Type B pancreatic cell (in vitro differentiated cells): ENCODE data around the gene ANO10. TPM values are rescaled to one million over a fixed set of nuclear protein-coding genes. Genes with fewer than 3 reads are reported as not detected.
"Not testable (repeated sequence)": the region's sequence is repeated elsewhere in the genome, so short reads cannot be mapped to it uniquely, and the experiment has no call there.

Source experiments
- DNase-seq: peaks from one replicate; pipeline ENCODE4 v3.0.0; 2021; ENCODE audit warnings: mixed read lengths; ENCODE audit not compliant: unreplicated experiment; ENCODE audit errors: extremely low spot score
- H3K27ac Mint-ChIP-seq: 2 replicates; pipeline ENCODE4 v1.8.0; 2021; ENCODE audit warnings: mild to moderate bottlenecking, mixed read lengths
- H3K27me3 Mint-ChIP-seq: 2 replicates; pipeline ENCODE4 v1.8.0; 2021; ENCODE audit warnings: mixed read lengths
- H3K36me3 Mint-ChIP-seq: 2 replicates; pipeline ENCODE4 v1.8.0; 2021; ENCODE audit warnings: mixed read lengths
- H3K4me1 Mint-ChIP-seq: one replicate; pipeline ENCODE4 v1.8.0; 2021; ENCODE audit warnings: mixed read lengths; ENCODE audit not compliant: unreplicated experiment
- H3K4me3 Mint-ChIP-seq: 2 replicates; pipeline ENCODE4 v1.8.0; 2021; ENCODE audit warnings: mild to moderate bottlenecking, mixed read lengths
- H3K9me3 Mint-ChIP-seq: 2 replicates; pipeline ENCODE4 v1.8.0; 2021; ENCODE audit warnings: mixed read lengths
- CTCF ChIP-seq: fragments of 200-600 bp; sonication (generic); conservative IDR thresholded peaks from 2 replicates; pipeline ENCODE4 v1.5.0; 2021; ENCODE audit warnings: antibody characterized with exemption, mild to moderate bottlenecking
- total RNA-seq: library from RNA; stranded (reverse); gene quantifications from 2 replicates; pipeline ENCODE4 v1.2.1, GENCODE V29; 2021; ENCODE audit warnings: low replicate concordance

Gene ANO10
- total RNA-seq, 1 donor from 2014 or later, result 32.5 TPM

GRCh38 chr3:43597961-43598360 is 23.9 kb downstream of the ANO10 start:
- H3K36me3 Mint-ChIP-seq, result peaks cover 34% of the 10 kb centered on the region
- no peak for TF ChIP-seq CTCF
- no peak overlapping the region for H3K4me3 Mint-ChIP-seq
- H3K4me1 Mint-ChIP-seq, result no peaks in the 10 kb centered on the region
- H3K27me3 Mint-ChIP-seq, result no peaks in the 10 kb centered on the region
- no peak for DNase-seq
- peaks cover 2% of the 10 kb centered on the region for H3K9me3 Mint-ChIP-seq
- H3K27ac Mint-ChIP-seq, result no peak overlapping the region

DNA sequence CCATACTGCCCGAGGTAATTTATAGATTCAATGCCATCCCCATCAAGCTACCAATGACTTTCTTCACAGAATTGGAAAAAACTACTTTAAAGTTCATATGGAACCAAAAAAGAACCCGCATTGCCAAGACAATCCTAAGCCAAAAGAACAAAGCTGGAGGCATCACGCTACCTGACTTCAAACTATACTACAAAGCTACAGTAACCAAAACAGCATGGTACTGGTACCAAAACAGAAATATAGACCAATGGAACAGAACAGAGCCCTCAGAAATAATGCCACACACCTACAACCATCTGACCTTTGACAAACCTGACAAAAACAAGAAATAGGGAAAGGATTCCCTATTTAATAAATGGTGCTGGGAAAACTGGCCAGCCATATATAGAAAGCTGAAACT is 25.6 kb downstream of the ANO10 start:
- peaks cover 38% of the 10 kb centered on the region for H3K36me3 Mint-ChIP-seq
- H3K9me3 Mint-ChIP-seq, H3K27me3 Mint-ChIP-seq, H3K4me3 Mint-ChIP-seq, H3K4me1 Mint-ChIP-seq, DNase-seq, H3K27ac Mint-ChIP-seq: not testable (repeated sequence)

DNA sequence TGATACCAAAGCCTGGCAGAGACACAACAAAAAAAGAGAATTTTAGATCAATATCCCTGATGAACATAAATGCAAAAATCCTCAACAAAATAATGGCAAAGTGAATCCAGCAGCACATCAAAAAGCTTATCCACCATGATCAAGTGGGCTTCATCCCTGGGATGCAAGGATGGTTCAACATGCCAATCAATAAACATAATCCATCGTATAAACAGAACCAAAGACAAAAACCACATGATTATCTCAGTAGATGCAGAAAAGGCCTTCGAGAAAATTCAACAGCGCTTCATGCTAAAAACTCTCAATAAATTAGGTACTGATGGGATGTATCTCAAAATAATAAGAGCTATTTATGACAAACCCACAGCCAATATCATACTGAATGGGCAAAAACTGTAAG is 26.5 kb downstream of the ANO10 start:
- not testable (repeated sequence) for H3K27me3 Mint-ChIP-seq, H3K4me1 Mint-ChIP-seq, DNase-seq, H3K27ac Mint-ChIP-seq, H3K9me3 Mint-ChIP-seq, H3K4me3 Mint-ChIP-seq
- peaks cover 47% of the 10 kb centered on the region for H3K36me3 Mint-ChIP-seq

- DNase-seq, H3K4me1 Mint-ChIP-seq, H3K27me3 Mint-ChIP-seq, H3K9me3 Mint-ChIP-seq, H3K27ac Mint-ChIP-seq, H3K4me3 Mint-ChIP-seq: not testable (repeated sequence)
- H3K36me3 Mint-ChIP-seq, result peaks cover 49% of the 10 kb centered on the region
Observed at GRCh38 chr3:43593588-43593987, 28.2 kb downstream of the ANO10 start.

DNA sequence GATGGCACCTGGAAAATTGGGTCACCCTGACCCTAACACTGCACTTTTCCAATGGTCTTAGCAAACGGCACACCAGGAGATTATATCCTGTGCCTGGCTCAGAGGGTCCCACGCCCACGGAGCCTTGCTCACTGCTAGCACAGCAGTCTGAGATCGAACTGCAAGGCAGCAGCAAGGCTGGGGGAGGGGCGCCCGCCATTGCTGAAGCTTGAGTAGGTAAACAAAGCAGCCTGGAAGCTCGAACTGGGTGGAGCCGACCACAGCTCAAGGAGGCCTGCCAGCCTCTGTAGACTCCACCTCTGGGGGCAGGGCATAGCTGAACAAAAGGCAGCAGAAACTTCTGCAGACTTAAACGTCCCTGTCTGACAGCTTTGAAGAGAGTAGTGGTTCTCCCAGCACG is 29.9 kb downstream of the ANO10 start:
- not testable (repeated sequence) for DNase-seq, H3K9me3 Mint-ChIP-seq, H3K4me1 Mint-ChIP-seq, H3K27me3 Mint-ChIP-seq, H3K27ac Mint-ChIP-seq, H3K4me3 Mint-ChIP-seq
- peaks cover 54% of the 10 kb centered on the region for H3K36me3 Mint-ChIP-seq

DNA sequence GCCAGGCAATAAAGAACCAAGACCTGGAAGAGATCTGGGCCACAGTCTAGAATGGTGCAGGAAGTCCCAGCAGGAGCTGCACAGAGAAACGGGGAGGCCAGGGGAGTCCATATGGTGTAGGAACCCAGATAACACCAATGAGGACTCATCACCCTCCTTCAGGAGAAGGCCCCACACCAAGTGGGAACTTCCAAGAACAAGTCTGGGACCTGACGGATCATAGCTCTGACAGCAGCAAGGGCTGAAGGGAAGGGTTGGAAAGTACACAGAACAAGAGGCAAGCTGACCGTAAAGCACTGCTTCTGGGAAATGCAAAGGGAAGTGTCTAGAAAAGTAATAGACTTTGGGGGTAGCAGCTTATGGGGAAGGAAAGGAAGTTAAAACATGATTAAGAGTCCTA is 34.5 kb downstream of the ANO10 start:
- Mint-ChIP-seq H3K4me3 (no peak overlapping the region), H3K4me1 (peaks cover 10% of the 10 kb centered on the region), H3K27ac (no peak overlapping the region), H3K9me3 (peaks cover under 1% of the 10 kb centered on the region), H3K36me3 (peaks cover 21% of the 10 kb centered on the region), H3K27me3 (no peaks in the 10 kb centered on the region)
- DNase-seq, result no peak
- TF ChIP-seq CTCF, result no peak

DNA sequence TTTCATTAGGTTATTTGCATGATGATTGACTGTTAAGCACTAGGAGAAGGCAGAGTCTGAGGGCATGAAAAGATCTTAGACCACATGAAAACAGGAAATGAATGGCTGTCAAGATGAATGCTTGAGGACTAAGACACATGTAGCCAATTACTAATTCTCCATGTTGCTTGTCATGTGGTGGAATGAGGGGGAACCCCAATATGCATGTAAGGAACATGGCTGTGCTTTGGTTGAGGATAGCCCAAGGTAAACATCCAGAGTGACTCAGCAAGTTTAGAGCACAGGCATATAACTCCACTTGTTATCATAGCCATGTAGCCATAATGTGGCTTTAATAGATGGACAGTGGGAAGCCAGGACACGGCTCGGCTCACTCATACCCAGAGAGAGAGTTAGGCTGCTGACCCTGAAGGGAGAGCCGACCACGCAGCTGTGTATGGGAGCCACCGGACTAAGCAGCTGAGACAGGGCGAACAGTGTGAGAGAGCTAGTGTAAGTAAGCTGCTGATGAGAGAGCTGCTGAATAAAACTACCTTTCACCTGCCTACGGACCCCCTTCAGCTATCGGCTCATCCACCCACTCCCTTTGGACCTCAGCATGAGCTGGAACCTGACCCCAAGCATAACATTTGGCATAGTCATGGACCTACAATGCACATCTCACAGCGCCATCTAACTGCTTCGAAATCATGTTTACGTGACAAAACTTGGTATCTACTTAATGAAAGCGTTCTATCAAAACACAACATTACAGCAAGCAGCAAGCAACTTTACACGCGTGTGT is 37.6 kb downstream of the ANO10 start:
- Mint-ChIP-seq H3K4me3 (no peak overlapping the region), H3K36me3 (peaks cover 6% of the 10 kb centered on the region), H3K27me3 (no peaks in the 10 kb centered on the region), H3K9me3 (no peaks in the 10 kb centered on the region), H3K4me1 (peaks cover 10% of the 10 kb centered on the region), H3K27ac (no peak overlapping the region)
- TF ChIP-seq CTCF, result no peak
- DNase-seq, result no peak

DNA sequence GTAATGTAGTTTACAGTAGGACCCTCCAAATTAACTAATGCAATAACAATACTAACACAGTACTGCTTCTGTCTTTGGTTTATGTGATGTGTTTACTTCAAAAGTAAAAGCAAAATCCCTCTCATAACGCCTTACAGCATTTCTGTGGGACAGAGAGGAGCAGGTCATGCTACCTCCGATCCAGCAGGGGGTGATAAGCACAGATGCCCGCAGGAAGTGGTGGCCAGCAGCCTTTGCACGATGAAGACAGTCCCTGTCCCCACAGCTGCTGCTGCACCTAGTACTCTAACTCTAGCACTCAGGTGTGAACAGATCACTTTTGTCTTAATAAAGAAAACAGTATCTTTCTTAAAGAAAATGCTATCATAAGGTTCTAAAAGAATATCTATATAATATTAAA is 38.3 kb downstream of the ANO10 start:
- Mint-ChIP-seq H3K36me3 (peaks cover 6% of the 10 kb centered on the region), H3K9me3 (no peaks in the 10 kb centered on the region), H3K4me1 (peaks cover 10% of the 10 kb centered on the region), H3K4me3 (no peak overlapping the region), H3K27me3 (no peaks in the 10 kb centered on the region), H3K27ac (no peak overlapping the region)
- no peak for DNase-seq
- peak; percentile 30 for TF ChIP-seq CTCF
